ENCODE measurements around the gene PITPNC1. TPM values are rescaled to one million over a fixed set of nuclear protein-coding genes. Genes with fewer than 3 reads are reported as not detected.
A peak's percentile ranks its signal among the peaks of the same experiment; 100 is the strongest.
"Not testable (repeated sequence)": the region's sequence is repeated elsewhere in the genome, so short reads cannot be mapped to it uniquely, and the experiment has no call there.

The PITPNC1 gene
- total RNA-seq, 3 donors from 2014 or later, result 11.0 to 17.7 (median 14.8) TPM

DNA sequence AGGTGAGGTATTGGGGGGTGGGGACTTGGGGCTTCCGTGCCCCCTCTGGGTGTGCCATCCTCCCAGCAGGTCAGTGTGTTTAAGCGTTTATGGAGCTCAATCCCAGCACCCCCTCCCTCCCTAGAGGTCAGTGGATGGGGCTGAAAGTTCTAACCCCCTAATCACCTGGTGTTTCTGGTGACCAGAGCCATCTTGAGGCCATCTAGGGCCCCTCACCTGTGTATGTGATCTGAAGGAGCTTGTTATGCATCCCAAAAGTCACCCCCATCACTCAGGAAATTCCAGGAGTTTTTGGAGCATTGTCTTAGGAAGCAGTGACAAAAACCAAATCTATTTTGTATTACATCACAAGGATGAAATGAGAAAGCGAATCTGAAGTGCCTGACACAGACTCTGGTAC, 272.8 kb downstream of the PITPNC1 start:
- no peaks in the 10 kb centered on the region for H3K9me3 ChIP-seq
- no peak overlapping the region for H3K27ac ChIP-seq
- H3K4me3 ChIP-seq, result no peak overlapping the region
- H3K27me3 ChIP-seq, result no peaks in the 10 kb centered on the region
- no peaks in the 10 kb centered on the region for H3K36me3 ChIP-seq
- no peak for DNase-seq (ENCODE audit: low spot score in 2 of 2)
- TF ChIP-seq POLR2A (IDR thresholded peaks at IDR 0.05) (no peak), POLR2AphosphoS5 (IDR thresholded peaks at IDR 0.05) (no peak)
- TF ChIP-seq, protein P1, sequence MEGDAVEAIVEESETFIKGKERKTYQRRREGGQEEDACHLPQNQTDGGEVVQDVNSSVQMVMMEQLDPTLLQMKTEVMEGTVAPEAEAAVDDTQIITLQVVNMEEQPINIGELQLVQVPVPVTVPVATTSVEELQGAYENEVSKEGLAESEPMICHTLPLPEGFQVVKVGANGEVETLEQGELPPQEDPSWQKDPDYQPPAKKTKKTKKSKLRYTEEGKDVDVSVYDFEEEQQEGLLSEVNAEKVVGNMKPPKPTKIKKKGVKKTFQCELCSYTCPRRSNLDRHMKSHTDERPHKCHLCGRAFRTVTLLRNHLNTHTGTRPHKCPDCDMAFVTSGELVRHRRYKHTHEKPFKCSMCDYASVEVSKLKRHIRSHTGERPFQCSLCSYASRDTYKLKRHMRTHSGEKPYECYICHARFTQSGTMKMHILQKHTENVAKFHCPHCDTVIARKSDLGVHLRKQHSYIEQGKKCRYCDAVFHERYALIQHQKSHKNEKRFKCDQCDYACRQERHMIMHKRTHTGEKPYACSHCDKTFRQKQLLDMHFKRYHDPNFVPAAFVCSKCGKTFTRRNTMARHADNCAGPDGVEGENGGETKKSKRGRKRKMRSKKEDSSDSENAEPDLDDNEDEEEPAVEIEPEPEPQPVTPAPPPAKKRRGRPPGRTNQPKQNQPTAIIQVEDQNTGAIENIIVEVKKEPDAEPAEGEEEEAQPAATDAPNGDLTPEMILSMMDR (IDR thresholded peaks at IDR 0.05), result no peak
- intact Hi-C loops (cut with DNase I; ENCODE audit: low total_unique reads), result no loop called here
- H3K4me1 ChIP-seq, result no peaks in the 10 kb centered on the region

GRCh38 chr17:67651218-67651579, 274.1 kb downstream of the PITPNC1 start:
- H3K9me3 ChIP-seq; H3K36me3 ChIP-seq; H3K4me3 ChIP-seq; H3K4me1 ChIP-seq; H3K27me3 ChIP-seq; intact Hi-C loops (cut with DNase I; ENCODE audit: low total_unique reads); DNase-seq (ENCODE audit: low spot score in 2 of 2): not testable (repeated sequence)
- H3K27ac ChIP-seq, result peak overlapping the region in 1 of 2 donors; percentile 15

DNA sequence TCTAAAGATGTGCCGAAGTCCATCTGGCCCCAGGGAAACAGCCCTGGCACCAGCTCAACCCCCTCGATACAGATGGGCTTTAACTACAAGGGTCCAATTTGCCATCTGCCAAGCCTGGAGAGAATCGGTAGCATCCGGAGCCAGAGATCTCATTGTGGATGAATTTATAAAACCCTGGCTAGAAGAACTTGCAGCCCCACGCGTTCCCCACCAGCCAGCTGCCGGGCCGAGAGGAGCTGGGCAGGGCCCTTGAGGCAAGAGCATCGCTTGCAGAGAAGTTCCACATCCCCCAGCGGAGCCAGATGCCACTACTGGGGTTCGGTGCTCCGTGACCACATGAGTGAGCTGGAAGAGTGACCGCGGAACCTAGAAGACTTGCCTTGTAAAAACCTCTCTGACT, 275.4 kb downstream of the PITPNC1 start:
- Histone ChIP-seq H3K4me3 (no peak overlapping the region), H3K27me3 (no peaks in the 10 kb centered on the region), H3K36me3 (no peaks in the 10 kb centered on the region), H3K27ac (no peak overlapping the region), H3K4me1 (no peaks in the 10 kb centered on the region), H3K9me3 (no peaks in the 10 kb centered on the region)
- TF ChIP-seq, protein P1 (IDR thresholded peaks at IDR 0.05), result no peak
- TF ChIP-seq POLR2AphosphoS5 (IDR thresholded peaks at IDR 0.05) (no peak), POLR2A (IDR thresholded peaks at IDR 0.05) (no peak)
- intact Hi-C loops (cut with DNase I; ENCODE audit: low total_unique reads), result no loop called here
- no peak for DNase-seq (ENCODE audit: low spot score in 2 of 2)

DNA sequence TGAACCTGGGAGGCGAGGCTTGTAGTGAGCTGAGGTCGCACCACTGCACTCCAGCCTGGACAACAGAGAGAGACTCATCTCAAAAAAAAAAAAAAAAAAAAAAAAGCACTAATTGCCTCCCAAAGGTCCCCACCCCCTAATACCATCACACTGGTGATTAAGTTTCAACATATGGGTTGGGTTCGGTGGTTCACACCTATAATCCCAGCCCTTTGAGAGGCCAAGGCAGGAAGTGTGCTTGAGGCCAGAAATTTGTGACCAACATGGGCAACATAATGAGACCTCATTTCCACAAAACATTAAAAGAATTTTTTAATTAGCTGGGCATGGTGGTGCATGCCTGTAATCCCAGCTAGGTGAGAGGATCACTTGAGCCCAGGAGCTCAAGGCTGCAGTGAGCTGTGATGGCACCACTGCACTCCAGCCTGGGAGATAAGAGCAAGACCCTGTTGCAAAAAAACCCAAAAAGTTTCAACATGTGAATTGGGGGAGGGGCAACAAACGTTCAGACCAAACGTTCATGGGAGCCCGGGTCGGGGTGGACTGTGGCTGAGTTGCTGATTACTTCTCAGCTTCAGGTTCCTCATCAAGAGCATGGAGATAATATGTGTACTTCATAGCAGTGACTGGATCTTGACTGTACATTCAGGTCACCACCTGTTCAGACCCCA, 278.5 kb downstream of the PITPNC1 start:
- no peaks in the 10 kb centered on the region for H3K36me3 ChIP-seq
- H3K27me3 ChIP-seq, result no peaks in the 10 kb centered on the region
- no peak overlapping the region for H3K27ac ChIP-seq
- intact Hi-C loops (cut with DNase I; ENCODE audit: low total_unique reads), result no loop called here
- H3K9me3 ChIP-seq, result peaks cover 0 to 9% of the 10 kb centered on the region in 2 donors
- TF ChIP-seq, protein P1 (IDR thresholded peaks at IDR 0.05), result no peak
- TF ChIP-seq POLR2AphosphoS5 (IDR thresholded peaks at IDR 0.05), result no peak
- TF ChIP-seq POLR2A (IDR thresholded peaks at IDR 0.05), result no peak
- H3K4me3 ChIP-seq, result no peak overlapping the region
- no peak for DNase-seq (ENCODE audit: low spot score in 2 of 2)
- no peaks in the 10 kb centered on the region for H3K4me1 ChIP-seq

DNA sequence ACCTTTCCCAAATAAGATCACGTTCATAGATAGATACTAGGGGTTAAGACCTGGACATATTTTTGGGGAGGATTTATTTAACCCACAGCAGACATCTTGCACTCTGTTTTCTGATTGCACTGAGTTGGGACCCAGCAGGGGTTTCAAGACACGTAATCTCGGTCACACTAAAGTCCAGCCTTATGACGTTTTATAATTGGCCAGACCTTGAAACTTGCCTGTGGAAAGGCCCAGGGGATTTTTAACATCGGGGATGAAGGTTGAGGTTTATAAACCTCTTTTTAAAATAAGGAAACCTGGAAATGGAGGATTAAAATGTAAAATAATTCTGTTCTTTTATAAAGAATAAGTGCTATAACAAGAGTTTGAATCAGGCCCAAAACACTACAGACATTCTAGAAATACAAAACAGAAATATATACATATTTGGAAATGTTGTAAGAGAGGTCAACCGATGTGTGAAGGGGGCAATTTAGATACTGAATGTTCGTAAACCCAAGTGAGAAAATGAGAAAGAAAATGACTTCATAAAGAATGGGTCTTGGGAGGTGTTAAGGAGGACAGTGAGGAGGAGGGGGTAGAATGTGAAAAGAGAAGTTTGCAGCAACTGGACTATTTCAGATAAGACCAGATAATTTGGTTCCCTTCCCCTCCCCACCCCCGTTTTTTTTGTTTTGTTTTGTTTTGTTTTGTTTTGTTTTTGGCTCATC, 279.6 kb downstream of the PITPNC1 start:
- TF ChIP-seq POLR2A (IDR thresholded peaks at IDR 0.05) (no peak), POLR2AphosphoS5 (IDR thresholded peaks at IDR 0.05) (no peak)
- TF ChIP-seq, protein P1 (IDR thresholded peaks at IDR 0.05), result no peak
- no peak for DNase-seq (ENCODE audit: low spot score in 2 of 2)
- no peaks in the 10 kb centered on the region for H3K27me3 ChIP-seq
- intact Hi-C loops (cut with DNase I; ENCODE audit: low total_unique reads), result no loop called here
- no peak overlapping the region for H3K4me3 ChIP-seq
- H3K4me1 ChIP-seq, result no peaks in the 10 kb centered on the region
- peaks cover 0 to 9% of the 10 kb centered on the region in 2 donors for H3K9me3 ChIP-seq
- no peak overlapping the region for H3K27ac ChIP-seq
- H3K36me3 ChIP-seq, result no peaks in the 10 kb centered on the region

Data from breast epithelium (tissue), 4 donors.